Gastroesophageal sphincter (tissue), 3 donors: ENCODE results near the gene SCNN1A.

Experiments
- CTCF ChIP-seq, 4 experiments: fragments of 200-600 bp in 2 of 4; fragments of 450-650 bp in 2 of 4; sonication (generic) in 1 of 4; IDR thresholded peaks; one replicate each; pipeline ENCODE4 v1.5.1; 2017 to 2019; ENCODE audit warnings: antibody characterized with exemption in 4 of 4, mild to moderate bottlenecking in 2 of 4, moderate library complexity in 2 of 4
- POLR2A ChIP-seq, 2 donors: fragments of 450-650 bp; IDR thresholded peaks; one replicate each; pipeline ENCODE4 v1.6.1; 2017; ENCODE audit warnings: antibody characterized with exemption in 2 of 2, mild to moderate bottlenecking in 2 of 2, moderate library complexity in 1 of 2
- POLR2AphosphoS5 ChIP-seq: sonication (generic); formaldehyde crosslinking; IDR thresholded peaks from one replicate; pipeline ENCODE4 v1.6.1; 2017; ENCODE audit warnings: antibody characterized with exemption

GRCh38 chr12:6342140-6342889 is 33.0 kb downstream of the SCNN1A start:
- TF ChIP-seq CTCF (IDR thresholded peaks at IDR 0.05) (no peak), POLR2A (IDR thresholded peaks at IDR 0.05) (no peak), POLR2AphosphoS5 (no peak)
